ENCODE measurements around the gene EGLN3.

The EGLN3 gene

GRCh38 chr14:33925946-33926345 is 24.9 kb downstream of the EGLN3 start:
- no peaks in the 10 kb centered on the region for H4K20me1 ChIP-seq (ENCODE audit: insufficient read depth, low read length, poor library complexity, severe bottlenecking)
- no peaks in the 10 kb centered on the region for H3F3A ChIP-seq (ENCODE audit: low read depth)
- H3K27me3 ChIP-seq (ENCODE audit: insufficient read depth, low read length, poor library complexity, severe bottlenecking), result no peaks in the 10 kb centered on the region
- no peaks in the 10 kb centered on the region for H3K9me3 ChIP-seq (ENCODE audit: insufficient read depth, low read depth, low read length)
- no peak overlapping the region for H3K9ac ChIP-seq (ENCODE audit: low read depth, low read length, poor library complexity, severe bottlenecking)
- H3K4me3 ChIP-seq (ENCODE audit: low read length, poor library complexity, severe bottlenecking), result no peak overlapping the region
- no peaks in the 10 kb centered on the region for H3K4me1 ChIP-seq (ENCODE audit: insufficient read depth, low read length, poor library complexity, severe bottlenecking)
- no peak overlapping the region for H3K4me2 ChIP-seq (ENCODE audit: low read depth, low read length, poor library complexity, severe bottlenecking)
- no peaks in the 10 kb centered on the region for H3K79me2 ChIP-seq (ENCODE audit: insufficient read depth, low read length)
- H2AFZ ChIP-seq (ENCODE audit: low read length), result no peak overlapping the region
- TF ChIP-seq CTCF (conservative IDR thresholded peaks at IDR 0.05; ENCODE audit: low read length) (no peak), EZH2phosphoT487 (IDR thresholded peaks at IDR 0.05; ENCODE audit: borderline replicate concordance) (no peak)
- H3K36me3 ChIP-seq (ENCODE audit: insufficient read depth, low read length), result no peaks in the 10 kb centered on the region
- H3K9me2 ChIP-seq (replicated peaks; ENCODE audit: low read depth, low read length), result no peaks in the 10 kb centered on the region

- no peaks in the 10 kb centered on the region for H3F3A ChIP-seq (ENCODE audit: low read depth)
- H3K4me1 ChIP-seq (ENCODE audit: insufficient read depth, low read length, poor library complexity, severe bottlenecking), result no peaks in the 10 kb centered on the region
- H3K4me3 ChIP-seq (ENCODE audit: low read length, poor library complexity, severe bottlenecking), result no peak overlapping the region
- H3K9me2 ChIP-seq (replicated peaks; ENCODE audit: low read depth, low read length), result no peaks in the 10 kb centered on the region
- no peaks in the 10 kb centered on the region for H3K9me3 ChIP-seq (ENCODE audit: insufficient read depth, low read depth, low read length)
- TF ChIP-seq CTCF (conservative IDR thresholded peaks at IDR 0.05; ENCODE audit: low read length), result no peak
- TF ChIP-seq EZH2phosphoT487 (IDR thresholded peaks at IDR 0.05; ENCODE audit: borderline replicate concordance), result no peak
- no peaks in the 10 kb centered on the region for H3K27me3 ChIP-seq (ENCODE audit: insufficient read depth, low read length, poor library complexity, severe bottlenecking)
- H4K20me1 ChIP-seq (ENCODE audit: insufficient read depth, low read length, poor library complexity, severe bottlenecking), result no peaks in the 10 kb centered on the region
- no peak overlapping the region for H2AFZ ChIP-seq (ENCODE audit: low read length)
- no peaks in the 10 kb centered on the region for H3K36me3 ChIP-seq (ENCODE audit: insufficient read depth, low read length)
- no peak overlapping the region for H3K4me2 ChIP-seq (ENCODE audit: low read depth, low read length, poor library complexity, severe bottlenecking)
- no peaks in the 10 kb centered on the region for H3K79me2 ChIP-seq (ENCODE audit: insufficient read depth, low read length)
- H3K9ac ChIP-seq (ENCODE audit: low read depth, low read length, poor library complexity, severe bottlenecking), result no peak overlapping the region
Measured at GRCh38 chr14:33925235-33925634, 25.6 kb downstream of the EGLN3 start.

- TF ChIP-seq CTCF (conservative IDR thresholded peaks at IDR 0.05; ENCODE audit: low read length), result no peak
- no peak for TF ChIP-seq EZH2phosphoT487 (IDR thresholded peaks at IDR 0.05; ENCODE audit: borderline replicate concordance)
- Histone ChIP-seq H3K36me3 (ENCODE audit: insufficient read depth, low read length) (no peaks in the 10 kb centered on the region), H2AFZ (ENCODE audit: low read length) (no peak overlapping the region)
Measured at GRCh38 chr14:33924566-33925100, 26.2 kb downstream of the EGLN3 start.

More at GRCh38 chr14:33924566-33925100, 26.2 kb downstream of the EGLN3 start:
- no peaks in the 10 kb centered on the region for H4K20me1 ChIP-seq (ENCODE audit: insufficient read depth, low read length, poor library complexity, severe bottlenecking)
- no peaks in the 10 kb centered on the region for H3K27me3 ChIP-seq (ENCODE audit: insufficient read depth, low read length, poor library complexity, severe bottlenecking)
- no peaks in the 10 kb centered on the region for H3K79me2 ChIP-seq (ENCODE audit: insufficient read depth, low read length)
- no peak overlapping the region for H3K4me2 ChIP-seq (ENCODE audit: low read depth, low read length, poor library complexity, severe bottlenecking)
- no peak overlapping the region for H3K4me3 ChIP-seq (ENCODE audit: low read length, poor library complexity, severe bottlenecking)
- H3F3A ChIP-seq (ENCODE audit: low read depth), result no peaks in the 10 kb centered on the region
- no peaks in the 10 kb centered on the region for H3K9me3 ChIP-seq (ENCODE audit: insufficient read depth, low read depth, low read length)
- H3K9ac ChIP-seq (ENCODE audit: low read depth, low read length, poor library complexity, severe bottlenecking), result no peak overlapping the region
- H3K4me1 ChIP-seq (ENCODE audit: insufficient read depth, low read length, poor library complexity, severe bottlenecking), result no peaks in the 10 kb centered on the region
- H3K9me2 ChIP-seq (replicated peaks; ENCODE audit: low read depth, low read length), result no peaks in the 10 kb centered on the region
